GM21786 (cell line): Measurements from ENCODE around the gene TSPAN7.
A peak's percentile ranks its signal among the peaks of the same experiment; 100 is the strongest.

Experiments
- ATAC-seq: cut with Tn5 transposase; IDR thresholded peaks from one replicate; pipeline ENCODE4 v1.9.1; 2021; ENCODE audit not compliant: unreplicated experiment

Gene TSPAN7

DNA sequence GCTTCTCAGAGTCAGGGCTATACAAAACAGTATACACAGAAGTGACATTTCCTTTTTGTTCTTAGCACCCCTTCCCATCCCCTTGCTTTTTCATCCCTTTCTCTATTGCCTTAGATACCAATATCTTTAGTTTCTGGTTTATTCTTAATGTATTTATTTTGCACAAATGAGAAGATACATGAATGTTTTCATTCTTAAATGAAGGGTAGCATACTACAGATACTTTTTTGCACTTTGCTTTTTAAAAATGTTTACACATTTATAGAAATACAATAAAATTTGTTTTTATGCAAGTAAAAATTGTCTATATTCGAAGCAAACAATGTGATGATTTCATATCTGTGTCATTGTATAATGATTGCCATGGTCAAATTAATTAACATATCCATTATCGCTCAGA is 33.1 kb downstream of the TSPAN7 start:
- ATAC-seq, result no peak

DNA sequence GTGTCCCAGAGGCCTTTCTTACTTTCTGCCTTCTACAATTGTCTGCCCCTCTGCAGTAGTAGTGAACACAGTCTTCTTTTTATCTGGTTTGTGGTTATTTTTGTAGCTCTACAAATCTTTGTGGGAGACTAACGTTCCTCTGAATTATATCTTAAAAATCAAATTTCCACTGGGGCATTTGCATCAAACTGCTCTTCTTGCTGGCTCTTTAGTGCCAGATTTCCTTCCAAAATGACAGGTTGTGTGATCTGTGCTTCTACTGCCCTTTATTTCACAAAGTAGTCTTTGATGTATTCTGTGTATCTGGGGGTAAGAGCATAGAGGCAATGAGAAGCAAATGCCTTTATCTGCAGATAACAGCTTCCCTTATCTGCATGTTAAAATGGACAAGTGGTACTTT is 34.5 kb downstream of the TSPAN7 start:
- ATAC-seq, result no peak

DNA sequence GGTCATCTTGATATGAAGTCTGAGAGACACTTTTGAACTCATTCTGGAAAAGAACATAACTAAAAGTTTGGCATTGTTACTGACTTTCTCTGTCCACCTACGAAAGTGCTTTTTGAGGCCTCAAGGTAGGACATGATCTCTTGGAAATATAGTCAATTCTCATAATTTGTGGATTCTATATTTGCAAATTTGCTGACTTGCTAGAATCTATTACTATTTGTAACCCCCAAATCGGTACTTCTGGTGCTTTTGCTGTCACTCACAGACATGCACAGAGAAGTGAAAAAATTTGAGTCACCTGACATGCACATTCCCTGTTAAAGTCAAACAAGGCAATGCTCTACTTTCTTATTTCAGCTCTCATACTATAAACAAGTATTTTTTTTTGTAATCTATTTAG is 35.6 kb downstream of the TSPAN7 start:
- ATAC-seq, result no peak

DNA sequence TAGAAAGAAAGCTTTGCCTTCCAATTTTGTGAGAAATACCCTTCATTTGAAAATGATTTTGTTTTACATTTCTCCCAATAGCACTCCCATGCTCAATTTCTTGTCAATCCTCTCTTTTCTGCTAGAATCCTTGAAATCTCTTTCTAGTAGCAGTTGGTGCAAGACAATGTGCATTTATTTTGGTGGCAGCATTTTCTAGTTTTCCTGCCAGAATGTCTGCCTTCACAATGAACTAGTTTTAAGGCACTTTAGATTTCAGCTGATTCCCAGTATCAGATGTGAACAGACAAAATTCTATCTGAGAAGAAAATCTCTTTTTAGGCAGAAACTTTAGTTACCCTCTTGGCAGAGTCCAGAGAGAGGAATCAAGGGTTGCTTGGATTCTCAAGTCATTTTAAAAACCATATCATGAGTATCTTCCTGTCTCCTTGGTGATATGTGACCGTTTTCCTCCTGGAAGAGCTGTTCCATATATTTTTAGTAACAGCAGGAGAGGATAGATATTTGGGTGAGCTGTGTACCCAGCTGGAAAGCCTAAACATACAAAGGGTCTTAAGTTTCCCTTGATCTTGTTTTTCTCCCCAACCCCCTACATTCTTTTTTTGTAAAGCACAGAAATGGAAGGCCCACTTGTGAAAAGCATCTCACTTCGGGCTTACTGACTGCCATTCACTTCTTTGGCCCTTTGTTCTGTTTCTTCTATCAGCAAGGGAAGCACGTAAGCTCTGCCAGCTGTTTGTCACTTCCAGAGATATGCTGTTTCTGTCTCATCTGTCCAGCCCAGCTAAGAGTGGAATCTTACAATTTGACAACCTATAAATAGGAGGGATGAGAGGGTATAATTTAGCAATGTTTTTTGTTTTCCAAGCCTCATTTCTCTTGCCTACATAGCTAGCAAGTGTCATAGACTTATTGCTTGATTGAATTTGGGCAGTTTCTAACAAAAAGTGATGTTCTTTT is 38.7 kb downstream of the TSPAN7 start:
- ATAC-seq, result no peak

DNA sequence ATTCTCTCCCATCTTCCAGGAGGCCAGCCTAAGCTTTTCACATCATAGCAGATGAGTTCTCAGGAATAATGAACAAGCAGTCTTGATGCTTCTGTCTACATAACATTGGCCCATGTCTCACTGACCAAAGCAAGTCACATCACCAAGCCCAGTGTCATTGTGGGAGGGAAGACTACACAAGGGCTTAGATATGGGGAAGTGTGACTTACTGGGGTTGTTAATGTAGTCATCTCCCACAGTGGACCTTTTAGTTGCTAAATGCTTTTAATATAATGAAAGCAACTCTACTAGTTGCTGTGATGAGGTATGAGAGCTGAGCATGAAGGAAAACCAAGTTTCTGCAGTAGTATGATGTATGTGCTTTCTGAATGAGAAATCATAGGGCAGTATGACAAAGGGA is 40.5 kb downstream of the TSPAN7 start:
- ATAC-seq, result no peak

DNA sequence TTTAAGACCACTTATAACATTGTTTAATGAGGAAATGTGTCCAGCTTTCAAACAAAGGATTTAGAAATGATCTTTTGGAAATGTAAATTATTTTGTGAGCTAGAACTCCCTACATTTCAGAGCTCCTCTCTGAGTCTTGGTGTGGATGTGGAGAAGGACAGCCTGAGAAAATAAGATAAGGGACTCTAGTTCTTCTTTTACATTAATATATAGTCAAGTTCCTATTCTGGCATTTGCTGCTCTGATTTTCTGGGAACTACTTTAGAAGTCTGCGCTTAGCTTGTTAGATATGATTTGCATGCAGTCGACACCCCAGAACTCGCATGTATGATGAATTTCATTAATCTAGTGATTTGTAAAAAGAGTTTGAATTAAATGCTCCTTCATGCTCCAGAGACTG is 45.5 kb downstream of the TSPAN7 start:
- no peak for ATAC-seq

DNA sequence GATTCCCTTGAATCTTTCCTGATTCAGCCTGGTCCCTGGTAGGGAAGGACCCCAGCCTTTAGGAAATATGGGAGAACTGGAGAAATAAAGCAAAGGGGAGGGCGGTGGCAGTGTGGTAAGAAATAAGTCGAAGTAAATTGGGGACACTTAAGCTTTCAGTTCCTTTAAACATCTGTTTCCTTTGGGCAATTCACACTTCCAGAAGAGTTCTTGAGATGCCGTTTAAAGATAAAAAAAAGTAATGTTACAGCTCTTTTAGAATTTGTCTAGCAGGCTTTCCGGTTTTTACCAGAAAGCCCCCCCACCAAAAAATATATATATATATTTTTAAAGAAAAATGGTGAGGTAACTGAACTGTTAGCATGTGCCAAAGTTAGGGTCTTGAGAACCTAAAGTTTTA is 46.6 kb downstream of the TSPAN7 start:
- ATAC-seq, result no peak

DNA sequence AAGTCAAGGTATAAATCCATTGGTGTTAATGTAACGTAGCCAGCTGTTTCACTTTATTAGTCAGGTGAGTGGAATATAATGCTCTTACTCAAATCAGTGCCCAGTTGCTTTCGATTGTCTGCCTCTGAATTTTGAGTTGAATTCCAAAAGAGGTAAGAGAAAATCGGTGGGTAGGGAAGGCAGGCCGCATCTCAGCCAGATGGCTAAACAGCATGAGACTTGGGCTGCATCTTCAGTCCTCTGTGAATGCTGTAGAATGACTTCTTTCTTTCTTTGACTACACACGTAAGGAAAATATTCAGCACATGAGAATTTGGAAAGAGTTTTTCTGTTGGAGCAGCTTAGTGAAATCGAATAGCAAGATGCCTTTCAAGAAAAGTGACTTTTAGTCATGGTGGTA is 49.5 kb downstream of the TSPAN7 start:
- ATAC-seq, result no peak

DNA sequence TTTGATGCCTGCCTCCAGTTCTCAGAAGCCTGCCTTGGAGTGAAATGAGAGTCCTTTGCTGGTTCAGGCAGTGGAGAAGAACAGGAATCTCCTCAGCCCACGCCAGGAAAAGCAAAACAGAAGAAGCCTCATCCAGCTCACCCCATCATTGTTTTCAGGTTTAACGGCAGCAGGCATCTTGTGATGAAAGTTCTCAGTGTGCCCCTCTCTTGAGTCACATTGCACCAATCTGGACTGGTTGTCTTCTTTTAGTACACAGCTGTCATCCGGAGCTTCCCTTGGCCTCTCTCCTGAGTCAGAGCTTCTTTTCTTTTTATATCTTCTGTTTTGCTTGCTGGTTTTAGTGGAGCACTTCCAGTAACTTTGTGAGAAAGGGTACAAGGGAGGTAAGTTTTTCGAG is 50.9 kb downstream of the TSPAN7 start:
- ATAC-seq, result no peak

DNA sequence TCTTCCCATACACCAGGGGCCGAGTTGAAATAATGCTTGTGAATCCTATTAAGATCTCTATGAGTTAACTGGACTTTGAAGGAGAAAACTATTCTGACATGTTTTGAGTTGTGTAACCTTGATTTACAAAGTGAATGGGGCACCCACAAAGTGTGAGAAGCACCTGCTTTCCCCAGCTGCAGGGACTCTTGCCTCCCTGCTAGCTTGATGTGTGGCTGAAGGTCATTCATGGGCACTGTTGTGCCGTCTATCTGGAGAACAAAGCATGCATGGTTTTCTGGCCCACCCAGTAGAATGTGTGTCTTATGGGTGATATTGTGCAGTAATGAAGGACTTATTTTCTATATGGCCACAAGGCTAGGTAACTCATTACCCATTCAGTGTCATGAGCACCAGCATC is 53.1 kb downstream of the TSPAN7 start:
- no peak for ATAC-seq

DNA sequence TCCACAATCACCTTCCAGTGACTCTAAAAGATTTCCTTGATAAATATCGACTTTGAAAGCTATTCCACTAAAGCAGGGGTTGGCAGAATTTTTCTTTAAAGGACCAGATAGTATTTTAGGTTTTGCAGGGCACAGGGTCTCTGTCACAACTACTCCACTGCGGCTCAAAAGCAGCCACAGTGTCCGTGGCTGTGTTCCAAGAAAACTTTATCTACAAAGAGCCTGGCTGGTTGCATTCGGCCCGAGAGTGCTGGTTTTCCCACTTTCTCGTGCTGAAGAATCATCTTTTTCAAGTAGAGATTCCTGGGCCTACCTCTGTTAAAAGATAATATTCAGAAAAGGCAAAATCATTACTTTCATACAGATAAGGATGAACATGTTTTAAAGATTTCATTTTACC is 55.6 kb downstream of the TSPAN7 start:
- ATAC-seq, result no peak

DNA sequence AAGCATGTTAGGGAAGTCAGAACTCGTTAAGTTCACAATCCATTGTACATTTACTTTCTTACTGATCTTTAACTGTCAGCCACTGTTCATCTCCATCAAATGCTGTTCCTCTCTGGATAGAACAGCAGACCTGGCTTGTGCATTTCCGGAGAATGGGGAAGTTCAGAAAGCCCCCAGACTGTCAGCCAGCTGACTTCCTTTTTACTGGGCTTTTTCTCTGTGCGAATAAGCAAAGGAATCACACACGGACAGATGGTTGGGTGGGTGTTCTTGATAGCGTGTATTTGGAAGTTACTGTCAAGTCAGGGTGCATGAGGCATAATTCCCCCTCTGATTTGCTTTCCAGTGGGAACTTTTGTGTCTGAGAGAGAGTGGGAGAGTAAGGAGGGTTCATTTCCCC is 56.8 kb downstream of the TSPAN7 start:
- no peak for ATAC-seq

DNA sequence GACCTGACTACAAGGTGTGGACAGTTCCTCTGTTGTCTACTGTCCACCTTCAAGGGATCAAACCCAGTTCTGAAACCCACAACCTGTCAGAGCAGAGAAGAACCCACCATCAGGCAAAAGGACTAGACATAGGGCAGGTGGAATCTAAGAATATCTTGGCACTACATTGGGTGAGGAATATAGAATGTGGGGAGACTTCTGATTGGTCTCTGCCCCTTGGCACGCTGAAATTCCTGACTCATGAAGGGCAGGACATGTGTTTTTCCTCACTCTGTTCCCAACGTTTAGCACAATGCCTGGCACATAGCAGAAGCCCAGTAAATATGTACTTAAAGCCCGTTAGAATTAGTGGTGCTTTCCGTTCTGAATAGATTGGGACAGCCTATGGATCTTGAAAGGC is 59.3 kb downstream of the TSPAN7 start:
- no peak for ATAC-seq

DNA sequence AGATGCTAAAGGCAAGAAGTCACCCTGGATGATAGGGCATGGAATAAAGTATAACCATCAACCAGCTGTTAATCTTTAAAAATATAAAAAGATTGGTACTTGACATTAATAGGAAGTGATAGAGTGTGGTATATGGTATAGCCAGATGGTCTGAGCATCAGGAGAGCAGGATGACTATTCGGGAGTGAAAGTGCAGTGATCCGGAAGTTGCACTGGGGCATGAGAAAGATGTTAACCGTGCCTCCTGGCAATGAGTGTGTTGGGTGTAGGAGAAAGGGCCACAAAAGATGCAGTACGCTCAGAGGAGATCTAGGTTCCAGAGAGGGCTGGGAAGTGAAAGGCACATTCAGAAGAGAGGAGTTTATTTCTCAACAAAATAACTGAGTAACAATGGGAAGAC is 65.0 kb downstream of the TSPAN7 start:
- no peak for ATAC-seq

DNA sequence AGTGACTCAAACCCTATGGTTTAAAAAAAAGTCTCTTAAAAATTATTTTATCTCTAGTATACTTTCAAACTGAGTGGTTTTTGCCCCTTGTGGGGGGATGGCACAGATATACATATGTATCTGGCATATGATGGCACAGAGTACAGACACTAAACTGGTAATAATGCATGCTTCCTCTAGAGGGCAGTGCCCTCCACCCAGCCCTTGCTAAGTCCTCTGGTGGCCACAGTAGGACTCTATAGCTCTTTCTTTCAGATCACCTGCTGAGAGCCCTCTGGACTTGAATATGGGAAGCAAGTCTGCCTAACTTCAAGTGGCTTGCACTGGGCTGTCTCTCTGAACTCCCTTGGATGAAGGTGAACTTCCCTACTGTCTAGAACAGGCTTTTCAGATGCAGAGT is 66.3 kb downstream of the TSPAN7 start:
- ATAC-seq, result peak; percentile 87

DNA sequence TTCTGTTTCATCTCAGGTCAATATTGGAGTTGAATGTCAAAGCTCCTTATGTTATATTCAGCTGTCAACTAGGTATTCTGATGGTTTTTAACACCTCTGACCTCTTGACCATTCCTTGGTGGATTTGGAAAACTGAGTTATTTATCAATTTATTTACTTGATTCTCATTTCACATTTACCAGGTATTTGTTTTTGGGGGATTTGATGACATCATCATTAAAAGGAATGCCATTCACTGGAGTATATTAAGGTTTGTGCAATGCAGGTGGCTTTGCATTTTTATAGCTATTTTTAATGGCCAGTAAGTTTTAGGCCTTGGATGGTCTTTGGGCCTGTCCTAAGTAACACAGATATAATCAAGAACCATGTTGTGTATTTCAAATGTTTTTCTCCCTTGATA is 67.2 kb downstream of the TSPAN7 start:
- ATAC-seq, result no peak

DNA sequence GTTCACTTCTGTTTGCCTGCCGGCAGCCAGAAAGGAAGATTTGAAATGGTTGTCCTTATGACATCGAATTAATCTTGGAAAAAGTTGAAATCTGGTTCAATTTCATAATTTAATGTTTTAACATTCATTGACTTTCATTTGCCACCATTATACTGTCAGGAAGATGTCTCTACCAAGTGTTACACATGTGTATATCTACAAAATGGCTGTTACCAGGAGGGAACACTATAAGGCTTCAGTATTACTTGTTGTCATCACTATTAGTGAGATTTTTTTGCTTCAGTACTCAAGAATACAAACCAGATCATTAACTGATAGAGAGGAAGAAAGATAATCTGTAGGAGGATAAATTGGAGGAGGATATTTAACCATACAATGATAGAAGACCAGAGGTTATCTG is 71.2 kb downstream of the TSPAN7 start:
- ATAC-seq, result no peak

DNA sequence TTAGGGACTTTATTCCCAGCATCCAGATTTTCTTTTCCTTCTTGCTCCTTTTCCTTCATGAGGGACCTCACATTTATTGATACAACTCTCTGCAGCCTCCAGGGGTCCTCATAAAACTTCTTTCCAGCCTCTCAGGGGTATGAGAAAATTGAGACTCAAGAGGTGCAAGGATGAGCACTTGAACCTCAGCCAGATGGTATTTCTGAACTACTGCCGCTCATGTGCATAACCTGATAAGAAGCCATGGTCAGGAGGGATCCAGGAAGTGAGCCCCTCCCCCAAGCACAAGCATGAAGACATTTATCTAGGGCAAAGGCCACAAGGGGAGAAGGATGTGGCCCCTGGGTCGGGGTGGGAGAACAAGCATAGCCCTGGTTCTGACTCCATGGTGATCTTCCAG is 73.3 kb downstream of the TSPAN7 start:
- no peak for ATAC-seq

DNA sequence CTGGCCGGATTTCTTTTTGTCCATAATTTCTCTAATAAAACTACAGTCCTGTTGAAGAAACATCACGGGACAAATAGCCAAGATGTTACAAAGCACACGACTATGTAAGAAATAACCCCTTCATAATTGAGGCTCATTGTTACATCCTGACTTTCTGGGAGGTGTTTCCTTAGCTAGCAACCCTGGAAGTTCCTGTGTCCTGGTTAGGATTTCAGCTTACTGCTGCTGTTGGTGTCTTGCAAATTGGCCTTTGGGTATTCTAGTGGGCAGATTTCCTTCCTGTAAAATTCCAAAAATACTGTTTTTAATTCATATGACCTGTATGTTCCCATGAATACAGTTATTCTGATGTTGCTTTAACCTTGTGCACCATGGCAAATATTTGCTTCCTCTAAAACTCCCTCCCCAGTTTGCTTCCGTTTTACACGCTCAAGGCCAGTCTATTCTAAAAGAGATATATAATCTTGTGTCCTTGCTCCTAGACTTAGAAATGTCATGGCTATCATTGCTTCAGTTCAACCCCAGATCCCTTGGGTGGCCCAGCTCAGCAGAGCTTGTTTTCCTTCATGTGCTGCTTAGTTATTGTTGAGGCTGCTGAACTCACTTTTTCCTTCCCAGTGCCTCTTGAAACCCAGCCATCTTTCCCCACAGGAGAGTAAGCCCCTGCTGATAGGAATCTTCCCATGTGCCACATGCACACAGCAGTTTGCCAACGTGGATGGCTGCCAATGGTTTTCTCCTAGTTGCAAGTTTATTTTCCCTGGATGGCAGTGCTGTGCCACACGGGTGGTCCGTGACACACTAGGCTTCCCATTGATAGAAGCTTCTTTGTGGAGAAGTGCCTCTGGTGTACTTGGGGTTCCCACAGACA is 75.8 kb downstream of the TSPAN7 start:
- ATAC-seq, result no peak

DNA sequence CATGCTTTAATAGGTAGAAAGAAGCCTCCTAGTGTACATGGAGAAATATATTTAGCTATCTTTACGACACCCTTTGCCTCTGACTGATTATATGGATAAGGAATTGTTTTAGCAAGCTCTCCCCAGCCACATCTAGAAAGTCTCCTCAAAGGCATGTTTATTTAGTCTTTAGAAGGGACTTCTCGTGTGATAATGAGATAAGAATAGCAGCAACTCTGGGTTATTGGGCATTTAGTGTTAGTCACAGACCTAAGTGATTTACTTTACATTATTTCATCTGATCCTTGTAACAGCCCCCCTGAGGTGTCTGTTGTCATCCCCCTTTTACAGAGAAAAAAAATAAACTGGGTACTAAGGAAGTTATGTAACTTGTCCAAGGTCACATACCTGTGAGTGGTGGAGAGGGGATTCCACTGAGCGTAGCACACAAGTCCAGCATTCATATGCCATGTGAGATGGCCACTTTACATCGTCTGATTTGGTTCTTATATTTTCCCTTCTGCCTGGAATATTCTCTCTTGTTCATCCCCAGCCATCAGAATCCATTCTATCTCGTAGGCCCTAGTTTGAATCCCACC is 77.7 kb downstream of the TSPAN7 start:
- no peak for ATAC-seq

DNA sequence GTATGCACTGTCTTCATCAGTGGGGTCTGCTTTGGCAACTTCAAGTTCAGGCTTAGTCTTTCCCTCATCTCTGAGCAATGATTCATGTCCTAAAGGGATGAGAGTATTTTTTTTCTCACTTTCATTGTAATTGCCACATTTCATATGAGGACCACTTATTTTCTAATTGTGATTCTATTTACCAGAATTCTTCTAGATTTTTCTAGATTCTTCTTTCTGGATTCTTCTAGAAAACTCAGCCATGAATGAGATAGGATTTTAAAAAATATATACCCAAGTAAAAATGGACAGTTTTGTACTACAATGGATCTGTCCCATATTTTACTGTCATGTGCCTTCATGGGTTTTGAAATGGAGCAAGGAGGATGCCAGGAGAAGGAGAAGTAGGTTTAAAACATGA is 78.4 kb downstream of the TSPAN7 start:
- ATAC-seq, result no peak

DNA sequence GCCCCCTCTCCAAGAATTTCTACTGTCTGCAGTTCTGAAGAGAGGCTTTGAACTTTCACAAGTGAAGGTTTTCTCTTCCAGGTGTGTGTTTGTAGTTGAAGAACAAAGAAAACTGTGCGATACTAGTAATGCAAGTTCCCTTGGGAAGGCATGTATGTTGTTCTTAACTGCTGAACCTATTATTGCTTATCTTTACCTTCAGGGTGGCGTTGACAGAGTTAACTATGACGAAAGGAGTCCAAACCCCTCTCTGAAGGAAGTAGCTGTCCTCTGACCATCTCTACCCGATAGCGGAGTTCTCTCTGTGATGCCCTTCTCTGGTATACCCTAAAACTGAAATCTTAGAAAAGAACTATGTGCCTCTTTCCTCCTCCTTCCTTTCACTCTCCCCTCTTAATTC is 79.9 kb downstream of the TSPAN7 start:
- no peak for ATAC-seq
